H1 (cell line): ENCODE measurements around the gene ARHGAP28.

Experiments used
- ATF3 ChIP-seq: IDR thresholded peaks from 2 replicates; pipeline ENCODE4 v1.6.1; 2011; ENCODE audit warnings: low read depth, mild to moderate bottlenecking, low read length; ENCODE audit not compliant: insufficient read depth
- CTCF ChIP-seq, 3 experiments: IDR thresholded peaks; 1 replicate in 2 of 3; 2 replicates in 1 of 3; pipeline versions ENCODE4 v1.5.1 to v1.6.1; 2011; ENCODE audit warnings: low read length in 3 of 3, mild to moderate bottlenecking in 3 of 3, inconsistent platforms in 2 of 3, low read depth in 1 of 3, moderate library complexity in 1 of 3; ENCODE audit not compliant: insufficient read depth in 1 of 3; ENCODE audit errors: control extremely low read depth in 1 of 3
- EZH2 ChIP-seq: fragments of 200-600 bp; sonication (generic); IDR thresholded peaks from 2 replicates; pipeline ENCODE4 v1.7.1; 2012; ENCODE audit warnings: low read depth, mild to moderate bottlenecking, moderate library complexity, low read length, inconsistent platforms; ENCODE audit not compliant: severe bottlenecking
- JUN ChIP-seq: IDR thresholded peaks from 2 replicates; pipeline ENCODE4 v1.6.1; 2011; ENCODE audit warnings: low read depth, mild to moderate bottlenecking, improper control_type of control experiment, low read length
- NRF1 ChIP-seq: IDR thresholded peaks from 2 replicates; pipeline ENCODE4 v1.6.1; 2011; ENCODE audit warnings: mild to moderate bottlenecking, low read depth, low read length, improper control_type of control experiment
- POLR2AphosphoS5 ChIP-seq: IDR thresholded peaks from 2 replicates; pipeline ENCODE4 v1.6.1; 2011; ENCODE audit warnings: low read depth, low read length
- RAD21 ChIP-seq, 2 experiments: IDR thresholded peaks in 1 of 2; conservative IDR thresholded peaks in 1 of 2; 2 replicates each; pipeline ENCODE4 v1.6.1; 2011; ENCODE audit warnings: low read depth in 2 of 2, low read length in 2 of 2, improper control_type of control experiment in 1 of 2, inconsistent platforms in 1 of 2, mild to moderate bottlenecking in 1 of 2, moderate library complexity in 1 of 2
- SIX5 ChIP-seq: IDR thresholded peaks from 2 replicates; pipeline ENCODE4 v1.6.1; 2011; ENCODE audit warnings: mild to moderate bottlenecking, low read depth, low read length
- SRF ChIP-seq: IDR thresholded peaks from 2 replicates; pipeline ENCODE4 v1.6.1; 2011; ENCODE audit warnings: mild to moderate bottlenecking, low read depth, low read length, moderate library complexity
- USF2 ChIP-seq: IDR thresholded peaks from 2 replicates; pipeline ENCODE4 v1.6.1; 2011; ENCODE audit warnings: low read length, improper control_type of control experiment
- ZNF274 ChIP-seq: IDR thresholded peaks from 2 replicates; pipeline ENCODE4 v1.7.0; 2012; ENCODE audit warnings: low read length, borderline replicate concordance; ENCODE audit errors: extremely low read depth

GRCh38 chr18:6728809-6729246 is 688 bp upstream of the ARHGAP28 start:
- TF ChIP-seq POLR2AphosphoS5 (no peak), NRF1 (no peak), ZNF274 (no peak), RAD21 (IDR thresholded peaks at IDR 0.05 in 1 of 2, conservative IDR thresholded peaks at IDR 0.05 in 1 of 2; ENCODE audit: low read depth in 2 of 2, low read length in 2 of 2) (no peak), CTCF (IDR thresholded peaks at IDR 0.05; ENCODE audit: control extremely low read depth in 1 of 3, insufficient read depth in 1 of 3, low read depth in 1 of 3, low read length in 3 of 3) (no peak), SRF (no peak), SIX5 (no peak), USF2 (no peak), EZH2 (no peak), ATF3 (no peak), JUN (no peak)
